ENCODE results near the gene SLC13A2.

SLC13A2 gene

DNA sequence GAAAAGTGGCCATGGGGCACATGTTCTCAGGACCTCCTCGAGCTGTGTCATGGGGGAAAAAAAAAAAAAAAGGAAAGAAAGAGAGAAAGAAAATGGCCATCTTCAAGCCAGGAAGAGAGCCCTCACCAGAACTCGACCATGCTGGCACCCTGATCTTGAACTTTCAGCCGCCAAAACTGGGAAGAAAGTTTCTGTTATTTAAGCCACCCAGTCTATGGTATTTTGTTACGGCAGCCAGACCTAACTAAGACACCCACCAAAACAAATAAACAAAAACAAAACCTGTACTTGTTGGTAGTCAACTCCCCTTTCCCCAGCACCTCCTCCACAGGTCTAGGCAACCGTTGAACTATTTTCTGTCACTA is 26.1 kb upstream of the SLC13A2 start:
- TF ChIP-seq RAD21 (IDR thresholded peaks at IDR 0.05; ENCODE audit: low read depth) (no peak), ZBTB7A (IDR thresholded peaks at IDR 0.05; ENCODE audit: low read depth) (no peak), USF1 (IDR thresholded peaks at IDR 0.05) (no peak), EGR1 (IDR thresholded peaks at IDR 0.05) (no peak), TAF1 (IDR thresholded peaks at IDR 0.05; ENCODE audit: low read depth) (no peak), EP300 (IDR thresholded peaks at IDR 0.05; ENCODE audit: borderline replicate concordance) (no peak), TCF12 (IDR thresholded peaks at IDR 0.05; ENCODE audit: low read depth) (no peak)
- TF ChIP-seq, protein P1, sequence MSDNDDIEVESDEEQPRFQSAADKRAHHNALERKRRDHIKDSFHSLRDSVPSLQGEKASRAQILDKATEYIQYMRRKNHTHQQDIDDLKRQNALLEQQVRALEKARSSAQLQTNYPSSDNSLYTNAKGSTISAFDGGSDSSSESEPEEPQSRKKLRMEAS (IDR thresholded peaks at IDR 0.05), result no peak

GRCh38 chr17:28449859-28450258 is 23.6 kb upstream of the SLC13A2 start:
- TF ChIP-seq NFIC (IDR thresholded peaks at IDR 0.05), result no peak
- TF ChIP-seq USF1 (IDR thresholded peaks at IDR 0.05), result no peak
- TF ChIP-seq TCF12 (IDR thresholded peaks at IDR 0.05; ENCODE audit: low read depth), result no peak
- TF ChIP-seq RAD21 (IDR thresholded peaks at IDR 0.05; ENCODE audit: low read depth), result no peak
- no peak for TF ChIP-seq EGR1 (IDR thresholded peaks at IDR 0.05)
- no peak for TF ChIP-seq YY1 (IDR thresholded peaks at IDR 0.05; ENCODE audit: low read depth)
- no peak for TF ChIP-seq TEAD4 (IDR thresholded peaks at IDR 0.05)

- TF ChIP-seq EGR1 (IDR thresholded peaks at IDR 0.05), result no peak
- no peak for TF ChIP-seq RAD21 (IDR thresholded peaks at IDR 0.05; ENCODE audit: low read depth)
- TF ChIP-seq, protein P1 (IDR thresholded peaks at IDR 0.05), result no peak
- no peak for TF ChIP-seq NFIC (IDR thresholded peaks at IDR 0.05)
- TF ChIP-seq TAF1 (IDR thresholded peaks at IDR 0.05; ENCODE audit: low read depth), result no peak
- no peak for TF ChIP-seq USF1 (IDR thresholded peaks at IDR 0.05)
- no peak for TF ChIP-seq ZBTB7A (IDR thresholded peaks at IDR 0.05; ENCODE audit: low read depth)
- TF ChIP-seq CREB1 (IDR thresholded peaks at IDR 0.05; ENCODE audit: low read depth), result no peak
- TF ChIP-seq CEBPB (IDR thresholded peaks at IDR 0.05), result no peak
- TF ChIP-seq FOXM1 (IDR thresholded peaks at IDR 0.05; ENCODE audit: borderline replicate concordance, low read depth), result no peak
- TF ChIP-seq YY1 (IDR thresholded peaks at IDR 0.05; ENCODE audit: low read depth), result no peak
- no peak for TF ChIP-seq EP300 (IDR thresholded peaks at IDR 0.05; ENCODE audit: borderline replicate concordance)
- TF ChIP-seq TCF12 (IDR thresholded peaks at IDR 0.05; ENCODE audit: low read depth), result no peak
- no peak for TF ChIP-seq TEAD4 (IDR thresholded peaks at IDR 0.05)
- TF ChIP-seq, protein P2, sequence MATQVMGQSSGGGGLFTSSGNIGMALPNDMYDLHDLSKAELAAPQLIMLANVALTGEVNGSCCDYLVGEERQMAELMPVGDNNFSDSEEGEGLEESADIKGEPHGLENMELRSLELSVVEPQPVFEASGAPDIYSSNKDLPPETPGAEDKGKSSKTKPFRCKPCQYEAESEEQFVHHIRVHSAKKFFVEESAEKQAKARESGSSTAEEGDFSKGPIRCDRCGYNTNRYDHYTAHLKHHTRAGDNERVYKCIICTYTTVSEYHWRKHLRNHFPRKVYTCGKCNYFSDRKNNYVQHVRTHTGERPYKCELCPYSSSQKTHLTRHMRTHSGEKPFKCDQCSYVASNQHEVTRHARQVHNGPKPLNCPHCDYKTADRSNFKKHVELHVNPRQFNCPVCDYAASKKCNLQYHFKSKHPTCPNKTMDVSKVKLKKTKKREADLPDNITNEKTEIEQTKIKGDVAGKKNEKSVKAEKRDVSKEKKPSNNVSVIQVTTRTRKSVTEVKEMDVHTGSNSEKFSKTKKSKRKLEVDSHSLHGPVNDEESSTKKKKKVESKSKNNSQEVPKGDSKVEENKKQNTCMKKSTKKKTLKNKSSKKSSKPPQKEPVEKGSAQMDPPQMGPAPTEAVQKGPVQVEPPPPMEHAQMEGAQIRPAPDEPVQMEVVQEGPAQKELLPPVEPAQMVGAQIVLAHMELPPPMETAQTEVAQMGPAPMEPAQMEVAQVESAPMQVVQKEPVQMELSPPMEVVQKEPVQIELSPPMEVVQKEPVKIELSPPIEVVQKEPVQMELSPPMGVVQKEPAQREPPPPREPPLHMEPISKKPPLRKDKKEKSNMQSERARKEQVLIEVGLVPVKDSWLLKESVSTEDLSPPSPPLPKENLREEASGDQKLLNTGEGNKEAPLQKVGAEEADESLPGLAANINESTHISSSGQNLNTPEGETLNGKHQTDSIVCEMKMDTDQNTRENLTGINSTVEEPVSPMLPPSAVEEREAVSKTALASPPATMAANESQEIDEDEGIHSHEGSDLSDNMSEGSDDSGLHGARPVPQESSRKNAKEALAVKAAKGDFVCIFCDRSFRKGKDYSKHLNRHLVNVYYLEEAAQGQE (IDR thresholded peaks at IDR 0.05; ENCODE audit: low read depth), result no peak
Observed at GRCh38 chr17:28457890-28458289, 15.6 kb upstream of the SLC13A2 start.

DNA sequence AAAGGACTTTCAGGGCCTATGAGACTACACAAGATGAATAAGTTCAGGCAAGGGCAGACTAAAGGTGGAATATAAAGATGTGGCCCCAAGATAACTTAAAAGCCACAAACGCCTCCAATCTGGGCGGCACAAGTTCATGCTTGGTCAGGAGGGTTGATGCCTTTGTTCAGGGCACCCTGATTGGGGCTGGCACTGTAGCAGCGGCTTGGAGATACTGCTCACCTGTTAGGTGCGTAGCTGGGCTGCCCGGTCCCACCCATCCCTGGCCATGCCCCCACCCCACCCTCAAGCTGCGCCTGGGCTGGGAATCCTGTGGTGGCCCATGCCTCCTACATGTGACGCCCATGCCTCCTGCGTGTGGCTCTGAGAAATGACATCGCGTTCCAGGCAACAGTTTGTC is 12.5 kb upstream of the SLC13A2 start:
- TF ChIP-seq, protein P1 (IDR thresholded peaks at IDR 0.05), result no peak
- TF ChIP-seq FOXM1 (IDR thresholded peaks at IDR 0.05; ENCODE audit: borderline replicate concordance, low read depth), result no peak
- no peak for TF ChIP-seq TEAD4 (IDR thresholded peaks at IDR 0.05)

GRCh38 chr17:28466001-28466400 is 7.4 kb upstream of the SLC13A2 start:
- TF ChIP-seq YY1 (IDR thresholded peaks at IDR 0.05; ENCODE audit: low read depth), result no peak
- TF ChIP-seq, protein P2 (IDR thresholded peaks at IDR 0.05; ENCODE audit: low read depth), result no peak
- TF ChIP-seq ZBTB7A (IDR thresholded peaks at IDR 0.05; ENCODE audit: low read depth), result no peak

- TF ChIP-seq TEAD4 (IDR thresholded peaks at IDR 0.05) (no peak), EGR1 (IDR thresholded peaks at IDR 0.05) (no peak), CREB1 (IDR thresholded peaks at IDR 0.05; ENCODE audit: low read depth) (no peak), EP300 (IDR thresholded peaks at IDR 0.05; ENCODE audit: borderline replicate concordance) (no peak), FOXM1 (IDR thresholded peaks at IDR 0.05; ENCODE audit: borderline replicate concordance, low read depth) (no peak), TCF12 (IDR thresholded peaks at IDR 0.05; ENCODE audit: low read depth) (no peak)
Observed at GRCh38 chr17:28466521-28467048, 6.9 kb upstream of the SLC13A2 start.
